Measurements from ENCODE around the gene SLC39A11.

Gene SLC39A11

GRCh38 chr17:72714357-72714966 is 378.0 kb downstream of the SLC39A11 start (continued):
- no peak for TF ChIP-seq CSRNP3 (CRISPR knock-in tag; IDR thresholded peaks at IDR 0.05)
- TF ChIP-seq OSR1 (CRISPR knock-in tag; IDR thresholded peaks at IDR 0.05) = no peak
- no peak for TF ChIP-seq ZFP30 (CRISPR knock-in tag; IDR thresholded peaks at IDR 0.05)
- no peak for TF ChIP-seq POU6F1 (CRISPR knock-in tag; IDR thresholded peaks at IDR 0.05; ENCODE audit: borderline replicate concordance, low read depth)
- no peak for TF ChIP-seq RARB (CRISPR knock-in tag; IDR thresholded peaks at IDR 0.05)
- TF ChIP-seq CSDC2 (CRISPR knock-in tag; IDR thresholded peaks at IDR 0.05) = no peak
- no peak for TF ChIP-seq GLIS3 (CRISPR knock-in tag; IDR thresholded peaks at IDR 0.05)
- TF ChIP-seq TCF4 (CRISPR knock-in tag; IDR thresholded peaks at IDR 0.05; ENCODE audit: borderline replicate concordance) = no peak

- TF ChIP-seq, protein P1, sequence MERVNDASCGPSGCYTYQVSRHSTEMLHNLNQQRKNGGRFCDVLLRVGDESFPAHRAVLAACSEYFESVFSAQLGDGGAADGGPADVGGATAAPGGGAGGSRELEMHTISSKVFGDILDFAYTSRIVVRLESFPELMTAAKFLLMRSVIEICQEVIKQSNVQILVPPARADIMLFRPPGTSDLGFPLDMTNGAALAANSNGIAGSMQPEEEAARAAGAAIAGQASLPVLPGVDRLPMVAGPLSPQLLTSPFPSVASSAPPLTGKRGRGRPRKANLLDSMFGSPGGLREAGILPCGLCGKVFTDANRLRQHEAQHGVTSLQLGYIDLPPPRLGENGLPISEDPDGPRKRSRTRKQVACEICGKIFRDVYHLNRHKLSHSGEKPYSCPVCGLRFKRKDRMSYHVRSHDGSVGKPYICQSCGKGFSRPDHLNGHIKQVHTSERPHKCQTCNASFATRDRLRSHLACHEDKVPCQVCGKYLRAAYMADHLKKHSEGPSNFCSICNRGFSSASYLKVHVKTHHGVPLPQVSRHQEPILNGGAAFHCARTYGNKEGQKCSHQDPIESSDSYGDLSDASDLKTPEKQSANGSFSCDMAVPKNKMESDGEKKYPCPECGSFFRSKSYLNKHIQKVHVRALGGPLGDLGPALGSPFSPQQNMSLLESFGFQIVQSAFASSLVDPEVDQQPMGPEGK (CRISPR knock-in tag; IDR thresholded peaks at IDR 0.05; ENCODE audit: borderline replicate concordance) = no peak
- TF ChIP-seq TOX (CRISPR knock-in tag; IDR thresholded peaks at IDR 0.05; ENCODE audit: borderline replicate concordance) (no peak), ZNF8 (CRISPR knock-in tag; IDR thresholded peaks at IDR 0.05) (no peak), ZFP3 (CRISPR knock-in tag; IDR thresholded peaks at IDR 0.05) (no peak), ZNF565 (CRISPR knock-in tag; conservative IDR thresholded peaks at IDR 0.05; ENCODE audit: low read depth) (no peak), PPARA (CRISPR knock-in tag; IDR thresholded peaks at IDR 0.05; ENCODE audit: borderline replicate concordance) (no peak), ZFP30 (CRISPR knock-in tag; IDR thresholded peaks at IDR 0.05) (no peak)
- no peak for ATAC-seq
Measured at GRCh38 chr17:72713701-72714100, 378.8 kb downstream of the SLC39A11 start.

GRCh38 chr17:72711521-72712310 is 380.8 kb downstream of the SLC39A11 start:
- ATAC-seq = no peak
- TF ChIP-seq TCF4 (CRISPR knock-in tag; IDR thresholded peaks at IDR 0.05; ENCODE audit: borderline replicate concordance) (no peak), PPARA (CRISPR knock-in tag; IDR thresholded peaks at IDR 0.05; ENCODE audit: borderline replicate concordance) (no peak), CSDC2 (CRISPR knock-in tag; IDR thresholded peaks at IDR 0.05) (no peak), ZNF8 (CRISPR knock-in tag; IDR thresholded peaks at IDR 0.05) (no peak), CREB5 (CRISPR knock-in tag; IDR thresholded peaks at IDR 0.05; ENCODE audit: low read depth) (no peak), OSR1 (CRISPR knock-in tag; IDR thresholded peaks at IDR 0.05) (no peak), ESRRG (CRISPR knock-in tag; IDR thresholded peaks at IDR 0.05) (no peak)

DNA sequence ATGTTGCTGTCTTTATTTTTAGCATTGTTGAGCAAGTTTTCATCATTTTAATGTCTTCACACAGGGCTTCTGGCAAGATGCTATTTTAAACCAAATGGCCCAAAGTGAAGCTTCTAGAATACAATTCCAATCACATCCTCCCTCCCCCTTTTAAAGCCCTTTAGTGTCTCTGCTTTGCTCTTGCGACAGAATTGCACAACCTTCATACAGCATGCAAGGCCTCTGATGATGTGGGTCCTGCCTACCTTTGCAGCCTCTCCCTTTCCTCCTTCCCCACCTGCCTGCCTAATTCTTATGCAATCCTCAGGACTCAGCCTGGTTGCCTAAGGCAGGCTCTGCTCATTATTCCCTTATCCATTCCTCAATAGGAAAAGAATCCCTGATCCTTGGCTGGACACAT is 381.7 kb downstream of the SLC39A11 start:
- ATAC-seq = no peak
- TF ChIP-seq PPARA (CRISPR knock-in tag; IDR thresholded peaks at IDR 0.05; ENCODE audit: borderline replicate concordance) = no peak
- TF ChIP-seq ESRRG (CRISPR knock-in tag; IDR thresholded peaks at IDR 0.05) = no peak
- TF ChIP-seq TSHZ2 (CRISPR knock-in tag; IDR thresholded peaks at IDR 0.05) = no peak
- no peak for TF ChIP-seq ARNTL (CRISPR knock-in tag; IDR thresholded peaks at IDR 0.05; ENCODE audit: borderline replicate concordance, low read depth)
- TF ChIP-seq ZNF565 (CRISPR knock-in tag; conservative IDR thresholded peaks at IDR 0.05; ENCODE audit: low read depth) = no peak
- no peak for TF ChIP-seq ZC3H10 (CRISPR knock-in tag; IDR thresholded peaks at IDR 0.05)
- no peak for TF ChIP-seq TCF4 (CRISPR knock-in tag; IDR thresholded peaks at IDR 0.05; ENCODE audit: borderline replicate concordance)
- no peak for TF ChIP-seq RARB (CRISPR knock-in tag; IDR thresholded peaks at IDR 0.05)
- TF ChIP-seq, protein P1 (CRISPR knock-in tag; IDR thresholded peaks at IDR 0.05; ENCODE audit: borderline replicate concordance) = no peak
- no peak for TF ChIP-seq BACH2 (CRISPR knock-in tag; IDR thresholded peaks at IDR 0.05; ENCODE audit: borderline replicate concordance)
- TF ChIP-seq POU6F1 (CRISPR knock-in tag; IDR thresholded peaks at IDR 0.05; ENCODE audit: borderline replicate concordance, low read depth) = no peak
- no peak for TF ChIP-seq ISL1 (CRISPR knock-in tag; IDR thresholded peaks at IDR 0.05)

Measured in SK-N-SH treated with all-trans-retinoic acid at 6 μM for 48 hours (cell line).